Aorta (tissue), 5 donors: ENCODE data around the gene NPY5R. TPM values are rescaled to one million over a fixed set of nuclear protein-coding genes. Genes with fewer than 3 reads are reported as not detected.

Source experiments
- ATAC-seq: fragments of 200-7000 bp; cut with Tn5 transposase; one replicate; pipeline ENCODE4 v1.9.1; 2022; ENCODE audit warnings: moderate library complexity; ENCODE audit not compliant: low FRiP score
- DNase-seq, 2 donors: peaks; one replicate each; pipeline ENCODE4 v3.0.0-alpha.2; 2020
- H3K27ac ChIP-seq, 2 donors: one replicate each; pipeline ENCODE4 v1.5.1; 2013; ENCODE audit warnings: low read length in 2 of 2, mild to moderate bottlenecking in 2 of 2, moderate library complexity in 2 of 2, control low read depth in 1 of 2, inconsistent platforms in 1 of 2, low read depth in 1 of 2
- H3K27me3 ChIP-seq, 2 donors: one replicate each; pipeline ENCODE4 v1.6.1; 2013; ENCODE audit warnings: control low read depth in 1 of 2, low read length in 1 of 2, mild to moderate bottlenecking in 1 of 2, moderate library complexity in 1 of 2; ENCODE audit not compliant: insufficient read depth in 2 of 2, control insufficient read depth in 1 of 2
- H3K36me3 ChIP-seq, 2 donors: one replicate each; pipeline ENCODE4 v1.6.1; 2013; ENCODE audit warnings: control low read depth in 1 of 2, low read length in 1 of 2, mild to moderate bottlenecking in 1 of 2; ENCODE audit not compliant: insufficient read depth in 2 of 2, control insufficient read depth in 1 of 2
- H3K4me1 ChIP-seq, 2 donors: one replicate each; pipeline ENCODE4 v1.6.1; 2013; ENCODE audit warnings: low read length in 2 of 2, control low read depth in 1 of 2, mild to moderate bottlenecking in 1 of 2, moderate library complexity in 1 of 2; ENCODE audit not compliant: insufficient read depth in 2 of 2, control insufficient read depth in 1 of 2
- H3K4me3 ChIP-seq, 2 donors: one replicate each; pipeline ENCODE4 v1.5.1; 2013; ENCODE audit warnings: low read length in 2 of 2, control low read depth in 1 of 2, mild to moderate bottlenecking in 1 of 2
- H3K9me3 ChIP-seq: one replicate; pipeline ENCODE4 v1.6.1; 2013; ENCODE audit warnings: mild to moderate bottlenecking, low read length; ENCODE audit not compliant: control insufficient read depth
- WGBS, 2 donors: extraction: QIAGEN DNeasy Blood & Tissue Kit; methylation state at CpG; one replicate each; pipeline ENCODE4 v1.1.7; 2013; 5-methylcytosine and 5-hydroxymethylcytosine counted together
- intact Hi-C, 2 donors: fragments of 100-400 bp; cut with DNase I; formaldehyde crosslinking; loops; one replicate each; pipeline versions ENCODE4 v1.14.2 to v1.15.0; 2022
- polyA plus RNA-seq, 2 donors: library from polyadenylated mRNA; stranded (reverse); fragments of 200-250 nt; gene quantifications; one replicate each; pipeline ENCODE4 v1.2.3, GENCODE V29; 2013
- total RNA-seq, 2 donors: library from RNA; stranded (reverse); fragmentation: NEBNext Ultra II Directional; extraction: Animal tissue kit (Norgen Biotek cat#: 25700); gene quantifications; one replicate each; pipeline ENCODE4 v1.2.1, GENCODE V29; 2021
- donor health status: healthy with polysubstance abuse.
- donor health status: Bipolar disorder and iron deficiency.
- donor health status: DM: no; HTN: no; CAD: no.
- donor health status: DM: no; HTN: no; CAD: no.
- donor health status: DM: yes; HTN: yes; CAD: no.

The NPY5R gene
- total and polyA plus RNA-seq, 4 donors, result 2.0 to 15.5 (median 3.1) TPM

DNA sequence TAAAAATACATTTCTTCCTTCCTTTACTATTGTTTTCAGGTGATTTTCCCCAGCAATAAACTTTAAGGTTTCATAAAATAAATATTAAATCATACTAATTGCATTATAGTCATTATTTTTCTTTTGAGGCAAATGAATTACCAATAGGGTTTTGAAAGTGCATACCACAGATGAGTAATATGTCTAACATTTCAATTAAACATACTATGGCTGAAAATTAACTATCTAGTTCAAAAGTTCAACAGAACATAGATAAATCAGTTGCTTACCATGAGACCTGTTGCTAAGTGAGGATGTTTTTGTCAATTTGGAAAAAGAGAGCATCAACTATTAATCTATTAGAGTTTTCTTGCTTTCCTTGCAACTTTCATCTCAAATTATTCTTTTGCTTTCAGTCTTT is 35.0 kb downstream of the NPY5R start:
- Histone ChIP-seq H3K9me3 (no peaks in the 10 kb centered on the region), H3K4me3 (no peak overlapping the region), H3K4me1 (no peaks in the 10 kb centered on the region), H3K36me3 (no peaks in the 10 kb centered on the region), H3K27me3 (no peaks in the 10 kb centered on the region), H3K27ac (no peak overlapping the region)
- DNase-seq (no peak), ATAC-seq (no peak)
- intact Hi-C loops, result no loop called here

DNA sequence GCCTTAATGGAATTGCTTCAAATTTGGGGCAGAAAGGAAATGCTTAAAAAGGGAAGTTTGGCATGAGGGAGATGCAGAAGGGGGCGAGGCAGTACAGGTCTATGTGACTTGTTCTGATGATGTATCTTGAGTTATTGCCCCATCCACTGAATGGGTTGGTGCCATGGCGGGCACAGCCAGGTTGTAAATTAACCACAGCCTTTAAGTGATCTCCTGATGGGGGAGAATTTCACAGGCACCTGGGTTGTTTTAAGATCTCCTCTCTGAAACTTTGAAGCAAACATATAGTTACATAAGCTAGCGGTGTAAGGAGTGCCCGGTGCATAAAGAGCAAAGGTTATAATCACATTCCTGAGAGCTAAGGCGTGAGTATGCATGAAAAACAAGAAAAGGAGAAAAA is 37.0 kb downstream of the NPY5R start:
- H3K9me3 ChIP-seq, result no peaks in the 10 kb centered on the region
- no peak for DNase-seq
- ATAC-seq, result no peak
- 65 to 72% methylated on average over 5 of the region's 5 CpGs for whole genome bisulfite sequencing, 2 donors
- H3K36me3 ChIP-seq, result no peaks in the 10 kb centered on the region
- no peak overlapping the region for H3K27ac ChIP-seq
- H3K4me3 ChIP-seq, result no peak overlapping the region
- H3K4me1 ChIP-seq, result no peaks in the 10 kb centered on the region
- intact Hi-C loops, result no loop called here
- no peaks in the 10 kb centered on the region for H3K27me3 ChIP-seq

DNA sequence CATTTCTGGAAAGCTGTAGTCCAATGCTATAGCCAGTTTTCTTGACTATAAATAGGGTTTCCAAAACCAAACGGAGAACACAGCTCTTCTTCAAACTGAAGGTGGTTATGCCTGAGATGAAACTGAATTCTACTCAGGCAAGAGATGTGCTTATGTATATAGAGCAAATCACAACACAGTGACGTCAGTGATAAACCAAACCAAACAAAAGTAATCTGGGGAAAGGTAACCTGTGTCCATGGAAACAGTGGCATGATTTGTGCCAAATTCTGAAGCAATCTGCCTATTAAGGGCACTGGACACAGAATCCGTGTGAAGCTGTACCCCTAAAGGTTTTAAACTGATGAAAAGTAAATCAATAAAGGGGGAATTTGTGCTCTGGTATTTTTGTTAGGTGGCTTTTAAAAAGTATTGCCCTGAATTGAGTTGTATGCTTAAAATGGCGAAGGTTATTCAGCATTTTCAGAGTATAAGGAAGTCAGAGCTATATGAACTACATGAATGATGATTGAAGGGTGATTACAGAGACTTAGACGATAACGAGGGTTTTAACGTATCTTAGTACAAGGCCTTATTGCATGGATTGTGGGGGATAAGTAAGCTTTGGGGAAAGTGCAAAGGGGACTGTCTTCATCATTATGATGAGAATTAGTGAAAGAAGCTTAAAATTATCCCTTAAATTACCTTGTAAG is 38.6 kb downstream of the NPY5R start:
- Histone ChIP-seq H3K27me3 (peaks cover 0 to 1% of the 10 kb centered on the region in 2 donors), H3K27ac (no peak overlapping the region), H3K4me1 (no peaks in the 10 kb centered on the region), H3K9me3 (no peaks in the 10 kb centered on the region), H3K4me3 (no peak overlapping the region), H3K36me3 (no peaks in the 10 kb centered on the region)
- ATAC-seq (no peak), DNase-seq (no peak)
- WGBS, 2 donors, result 80 to 85% methylated on average over 7 of the region's 7 CpGs
- intact Hi-C loops, result no loop called here

DNA sequence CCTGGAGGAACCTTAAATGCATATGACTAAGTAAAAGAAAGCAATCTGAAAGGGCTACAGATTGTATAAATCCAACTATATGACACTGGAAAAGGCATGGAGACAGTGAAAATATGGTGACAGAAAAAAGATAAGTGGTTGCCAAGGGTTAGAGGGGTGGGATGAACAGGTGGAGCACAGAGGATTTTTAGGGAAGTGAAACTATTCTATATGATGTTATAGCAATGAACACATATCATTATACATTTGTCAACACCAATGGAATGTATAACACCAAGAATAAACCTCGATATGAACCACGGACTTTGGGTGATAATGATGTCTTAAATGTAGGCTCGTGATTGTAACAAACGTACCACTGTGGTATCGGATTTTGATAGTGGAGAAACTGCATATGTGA is 40.7 kb downstream of the NPY5R start:
- Histone ChIP-seq H3K36me3 (no peaks in the 10 kb centered on the region), H3K4me1 (no peaks in the 10 kb centered on the region), H3K9me3 (no peaks in the 10 kb centered on the region), H3K4me3 (no peak overlapping the region), H3K27ac (no peak overlapping the region), H3K27me3 (peaks cover 0 to 1% of the 10 kb centered on the region in 2 donors)
- intact Hi-C loops, result no loop called here
- WGBS, 2 donors, result 84 to 85% methylated on average over 5 of the region's 5 CpGs
- ATAC-seq, result no peak
- DNase-seq, result no peak

DNA sequence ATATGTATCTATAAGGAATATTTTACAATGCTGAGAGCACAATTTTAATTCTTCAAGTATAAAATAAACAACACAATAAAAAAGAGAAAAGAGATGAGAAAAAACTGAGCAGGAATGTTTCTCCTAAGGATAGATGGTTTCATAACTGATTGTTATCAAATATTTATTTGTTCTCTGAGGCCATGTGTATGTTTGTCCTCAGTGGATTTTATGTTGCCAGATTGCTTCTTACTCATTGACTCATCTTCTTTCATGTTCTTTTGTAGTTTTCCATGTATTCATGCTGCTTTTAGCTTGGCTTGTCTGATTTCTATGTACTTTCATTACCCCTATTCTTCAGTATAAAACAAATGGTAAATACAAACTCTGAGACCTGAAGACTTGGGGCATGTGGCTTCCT is 41.2 kb downstream of the NPY5R start:
- no peak overlapping the region for H3K27ac ChIP-seq
- H3K27me3 ChIP-seq, result peaks cover 0 to 1% of the 10 kb centered on the region in 2 donors
- H3K4me1 ChIP-seq, result no peaks in the 10 kb centered on the region
- H3K9me3 ChIP-seq, result no peaks in the 10 kb centered on the region
- intact Hi-C loops, result no loop called here
- H3K4me3 ChIP-seq, result no peak overlapping the region
- no peaks in the 10 kb centered on the region for H3K36me3 ChIP-seq
- no peak for DNase-seq
- ATAC-seq, result no peak

DNA sequence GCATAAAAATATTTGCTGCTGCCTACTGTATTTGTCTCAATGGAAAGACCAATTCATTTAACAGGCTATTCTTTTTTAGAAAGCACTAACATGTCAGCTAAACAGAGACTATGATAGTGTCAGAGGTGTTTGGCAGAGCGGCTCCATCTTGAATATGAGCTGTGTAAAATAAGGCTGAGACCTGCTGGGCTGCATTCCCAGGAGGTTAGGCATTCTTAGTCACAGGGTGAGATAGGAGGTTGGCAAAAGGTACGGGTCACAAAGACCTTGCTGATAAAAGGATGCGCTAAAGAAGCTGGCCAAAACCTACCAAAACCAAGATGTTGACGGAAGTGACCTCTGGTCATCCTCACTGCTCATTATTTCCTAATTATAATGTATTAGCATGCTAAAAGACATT is 41.8 kb downstream of the NPY5R start:
- Histone ChIP-seq H3K4me1 (no peaks in the 10 kb centered on the region), H3K27ac (no peak overlapping the region), H3K9me3 (no peaks in the 10 kb centered on the region), H3K36me3 (no peaks in the 10 kb centered on the region), H3K27me3 (peaks cover 0 to 1% of the 10 kb centered on the region in 2 donors), H3K4me3 (no peak overlapping the region)
- ATAC-seq (no peak), DNase-seq (no peak)
- intact Hi-C loops, result no loop called here
- WGBS, 2 donors, result 76 to 80% methylated on average over 4 of the region's 4 CpGs

DNA sequence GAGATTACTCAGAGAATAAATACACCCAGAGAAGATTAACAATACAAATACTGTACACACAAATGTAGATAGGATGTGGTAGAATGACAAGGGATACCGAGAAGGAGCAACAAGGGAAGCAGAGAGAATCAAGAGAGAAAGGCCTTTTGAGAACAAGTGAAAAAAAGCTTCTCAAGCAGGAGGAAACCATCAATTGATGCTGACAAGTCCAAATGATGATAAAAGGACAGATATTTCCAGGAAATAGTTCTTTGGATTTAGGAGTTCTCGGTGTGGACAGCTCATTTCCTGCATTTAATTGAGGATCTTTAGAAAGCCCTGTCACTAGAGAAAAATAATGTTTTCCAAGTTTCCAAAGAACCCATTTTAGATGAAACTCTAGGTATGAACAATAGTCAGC is 48.1 kb downstream of the NPY5R start:
- ATAC-seq (no peak), DNase-seq (no peak)
- Histone ChIP-seq H3K9me3 (no peaks in the 10 kb centered on the region), H3K4me3 (no peak overlapping the region), H3K4me1 (no peaks in the 10 kb centered on the region), H3K36me3 (no peaks in the 10 kb centered on the region), H3K27ac (no peak overlapping the region), H3K27me3 (peaks cover 0 to 1% of the 10 kb centered on the region in 2 donors)
- intact Hi-C loops, result no loop called here
- WGBS, 2 donors, result 40 to 52% methylated on average over 2 of the region's 2 CpGs

DNA sequence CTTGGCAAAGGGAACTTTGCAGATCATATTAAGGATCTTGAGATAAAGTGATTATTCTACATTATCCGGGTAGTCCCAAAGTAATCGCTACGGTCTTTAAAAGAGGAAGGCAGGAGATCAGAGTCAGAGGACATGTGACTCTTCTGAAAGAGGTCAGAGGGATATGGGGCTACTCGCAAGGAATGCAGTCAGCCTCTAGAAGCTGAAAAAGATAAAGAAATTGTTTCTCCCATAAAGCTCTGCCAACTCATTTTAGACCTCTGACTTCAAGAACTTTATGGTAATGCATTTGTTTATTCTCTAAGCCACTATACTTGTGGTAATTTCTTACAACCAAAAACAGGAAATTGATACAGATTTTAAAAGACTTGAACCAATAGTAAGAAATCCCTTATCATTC is 48.6 kb downstream of the NPY5R start:
- 70 to 84% methylated on average over 4 of the region's 4 CpGs for WGBS, 2 donors
- no peaks in the 10 kb centered on the region for H3K9me3 ChIP-seq
- H3K27ac ChIP-seq, result no peak overlapping the region
- intact Hi-C loops, result no loop called here
- no peak overlapping the region for H3K4me3 ChIP-seq
- H3K27me3 ChIP-seq, result no peaks in the 10 kb centered on the region
- DNase-seq (no peak), ATAC-seq (no peak)
- H3K36me3 ChIP-seq, result no peaks in the 10 kb centered on the region
- no peaks in the 10 kb centered on the region for H3K4me1 ChIP-seq

DNA sequence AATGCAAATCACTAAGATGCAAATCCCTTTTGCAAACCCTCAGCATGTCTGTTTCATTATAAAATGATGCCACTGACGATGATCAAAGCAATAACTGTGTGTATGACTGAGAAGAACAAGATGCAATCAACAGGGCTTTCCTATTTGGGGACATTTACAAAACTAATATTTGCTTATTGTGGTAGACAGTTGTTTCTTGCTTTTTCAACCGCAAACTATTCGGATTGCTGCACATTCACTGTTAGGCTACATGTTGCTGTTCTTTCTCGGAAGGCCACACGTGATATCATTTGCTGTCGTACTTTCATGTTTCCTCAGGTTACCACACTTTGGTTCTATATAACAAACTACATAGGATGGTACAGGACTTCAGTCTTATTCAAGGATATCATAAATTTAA is 49.8 kb downstream of the NPY5R start:
- Histone ChIP-seq H3K36me3 (no peaks in the 10 kb centered on the region), H3K27me3 (no peaks in the 10 kb centered on the region), H3K9me3 (no peaks in the 10 kb centered on the region), H3K4me1 (no peaks in the 10 kb centered on the region), H3K4me3 (no peak overlapping the region), H3K27ac (no peak overlapping the region)
- DNase-seq (no peak), ATAC-seq (no peak)
- intact Hi-C loops, result no loop called here
- WGBS, 2 donors, result 89 to 93% methylated on average over 6 of the region's 6 CpGs
